GM10847 (cell line): ENCODE measurements around the gene TBC1D22A.

Source experiments
- POLR2A ChIP-seq: IDR thresholded peaks from 2 replicates; pipeline ENCODE4 v1.6.1; 2011; ENCODE audit not compliant: insufficient read length; ENCODE audit errors: extremely low read depth

The TBC1D22A gene

GRCh38 chr22:47144791-47145425 is 382.5 kb downstream of the TBC1D22A start:
- no peak for TF ChIP-seq POLR2A

GRCh38 chr22:47145883-47146282 is 383.4 kb downstream of the TBC1D22A start:
- no peak for TF ChIP-seq POLR2A

DNA sequence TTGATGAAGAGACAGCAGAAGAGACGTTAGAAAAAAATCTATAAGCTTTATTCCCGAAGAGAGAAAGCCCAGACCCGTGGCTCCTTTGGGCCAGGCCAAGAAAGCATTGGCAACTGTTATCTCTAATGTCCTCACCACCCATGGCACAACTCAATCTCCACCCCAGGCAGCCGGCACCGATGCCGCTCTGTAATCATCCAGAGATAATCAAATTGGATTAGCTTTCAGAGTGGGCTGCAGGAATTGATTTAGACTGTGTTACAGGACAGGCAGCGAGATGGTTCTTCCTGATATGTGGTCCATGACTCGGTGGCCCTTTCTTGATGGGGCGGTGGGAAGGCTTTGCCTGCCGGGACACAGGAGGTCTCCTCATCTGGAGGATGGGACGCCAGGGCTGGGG is 383.9 kb downstream of the TBC1D22A start:
- TF ChIP-seq POLR2A, result no peak

- TF ChIP-seq POLR2A, result no peak
Measured at GRCh38 chr22:47146941-47147340, 384.5 kb downstream of the TBC1D22A start.

DNA sequence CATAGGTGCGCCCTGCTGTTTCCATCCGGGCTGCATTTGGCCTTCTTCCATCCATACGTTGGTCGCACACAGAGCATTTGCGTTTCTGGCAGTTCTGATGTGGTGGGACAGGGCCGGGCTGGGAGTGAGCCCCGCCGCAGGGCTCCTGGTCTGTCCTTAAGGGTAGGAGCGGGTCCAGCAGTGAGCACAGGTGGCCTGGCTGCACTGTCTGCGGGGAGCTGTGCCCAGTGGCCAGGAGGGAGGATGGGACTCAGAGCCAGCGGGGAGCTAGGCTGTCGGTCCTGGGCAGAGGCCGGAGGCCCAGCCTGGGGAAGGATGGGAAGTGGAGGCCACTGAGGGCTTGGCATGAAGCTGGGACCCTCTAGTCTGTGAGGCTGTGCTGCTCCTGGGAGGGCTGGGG is 385.1 kb downstream of the TBC1D22A start:
- TF ChIP-seq POLR2A, result no peak

DNA sequence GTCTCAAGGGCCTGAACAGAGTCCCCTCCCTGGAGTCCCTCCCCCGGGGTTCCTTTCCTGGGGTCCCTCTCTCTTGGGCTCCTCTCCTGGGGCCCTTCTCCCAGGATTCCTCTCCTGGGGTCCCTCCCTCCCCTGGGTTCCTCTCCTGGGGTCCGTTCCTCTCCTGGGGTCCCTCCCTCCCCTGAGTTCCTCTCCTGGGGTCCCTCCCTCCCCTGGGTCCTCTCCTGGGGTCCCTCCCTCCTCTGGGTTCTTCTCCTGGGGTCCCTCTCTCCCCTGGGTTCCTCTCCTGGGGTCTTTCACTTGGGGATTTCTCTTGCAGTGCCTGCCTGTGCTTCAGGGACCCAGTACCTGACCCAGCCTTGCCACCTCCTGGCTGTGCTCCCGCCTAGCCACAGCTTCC is 386.1 kb downstream of the TBC1D22A start:
- TF ChIP-seq POLR2A, result no peak

GRCh38 chr22:47148956-47149728 is 386.7 kb downstream of the TBC1D22A start:
- TF ChIP-seq POLR2A, result no peak

GRCh38 chr22:47149976-47150375 is 387.5 kb downstream of the TBC1D22A start:
- no peak for TF ChIP-seq POLR2A

- no peak for TF ChIP-seq POLR2A
Measured at GRCh38 chr22:47150426-47150825, 388.0 kb downstream of the TBC1D22A start.

- TF ChIP-seq POLR2A, result no peak
Measured at GRCh38 chr22:47151064-47151463, 388.6 kb downstream of the TBC1D22A start.

GRCh38 chr22:47151490-47151889 is 389.0 kb downstream of the TBC1D22A start:
- TF ChIP-seq POLR2A, result no peak

DNA sequence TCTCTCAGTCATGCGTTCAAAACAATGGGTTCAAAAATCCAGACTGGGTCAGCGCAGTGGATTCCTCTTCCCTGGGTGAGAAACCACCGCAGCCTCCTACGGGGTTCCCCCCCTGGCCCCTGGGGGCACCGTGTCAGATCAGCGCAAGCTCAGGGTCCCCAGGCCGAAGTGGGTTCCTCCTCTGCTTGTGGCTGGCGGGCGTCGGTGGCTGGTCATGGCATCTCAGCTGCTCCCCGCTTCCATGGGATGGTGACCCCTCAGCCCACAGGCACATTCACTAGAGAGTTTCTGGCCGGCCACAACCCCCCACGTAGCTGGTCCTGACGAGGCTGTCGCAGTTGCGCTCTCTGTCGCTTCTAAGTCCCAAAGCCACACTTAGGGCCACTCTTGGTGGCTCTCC is 389.8 kb downstream of the TBC1D22A start:
- TF ChIP-seq POLR2A, result no peak

DNA sequence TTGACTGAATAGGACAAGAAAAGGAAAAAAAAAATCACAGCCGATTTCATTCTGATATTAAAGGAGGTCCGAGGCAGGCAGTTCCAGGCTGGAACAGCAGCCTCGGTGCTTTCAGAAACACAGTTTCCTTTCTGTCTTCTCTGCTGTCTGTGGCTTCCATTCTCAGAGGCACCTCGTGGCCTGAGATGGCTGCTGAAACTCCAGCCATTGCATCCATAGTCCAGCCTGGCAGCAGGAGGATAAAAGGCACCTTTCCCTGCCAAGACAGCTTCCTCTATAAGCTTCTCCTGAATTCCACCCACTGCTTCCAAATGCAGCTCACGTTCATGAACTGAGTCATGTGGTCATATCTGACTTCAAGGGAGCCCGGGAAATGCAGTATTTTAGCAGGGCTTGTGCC is 390.5 kb downstream of the TBC1D22A start:
- no peak for TF ChIP-seq POLR2A

DNA sequence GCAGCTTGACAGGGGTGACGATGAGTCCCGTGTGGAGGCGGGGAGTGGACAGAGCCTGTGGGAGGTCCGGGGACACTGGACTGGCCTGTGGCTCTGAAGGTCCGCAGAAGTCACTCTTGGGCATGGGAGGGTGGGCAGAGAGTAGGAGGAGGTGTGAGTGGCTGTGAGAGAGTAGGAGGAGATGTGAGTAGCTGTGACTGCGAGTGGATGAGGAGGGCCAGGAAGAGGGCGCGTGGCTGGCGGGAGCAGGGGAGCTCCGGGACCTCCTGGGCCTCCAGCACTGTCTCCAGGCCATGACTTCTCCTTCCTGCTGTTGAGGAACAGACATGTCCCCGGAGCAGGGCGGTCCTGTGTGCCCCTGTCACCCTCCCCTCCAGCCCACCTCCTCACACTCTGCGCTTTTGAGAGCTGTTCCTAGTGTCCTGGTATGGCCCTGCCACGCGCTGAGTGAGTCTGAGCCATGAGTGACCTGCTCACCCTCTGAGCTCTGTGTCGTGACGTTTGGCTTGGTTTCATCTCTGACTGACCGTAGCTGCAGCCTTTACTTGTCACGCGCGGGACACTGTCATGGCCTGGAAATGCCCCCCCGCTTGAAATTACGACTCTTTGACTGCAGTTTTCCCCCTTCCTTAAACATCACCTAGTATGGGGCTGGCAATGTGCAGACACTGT is 391.5 kb downstream of the TBC1D22A start:
- TF ChIP-seq POLR2A, result no peak

DNA sequence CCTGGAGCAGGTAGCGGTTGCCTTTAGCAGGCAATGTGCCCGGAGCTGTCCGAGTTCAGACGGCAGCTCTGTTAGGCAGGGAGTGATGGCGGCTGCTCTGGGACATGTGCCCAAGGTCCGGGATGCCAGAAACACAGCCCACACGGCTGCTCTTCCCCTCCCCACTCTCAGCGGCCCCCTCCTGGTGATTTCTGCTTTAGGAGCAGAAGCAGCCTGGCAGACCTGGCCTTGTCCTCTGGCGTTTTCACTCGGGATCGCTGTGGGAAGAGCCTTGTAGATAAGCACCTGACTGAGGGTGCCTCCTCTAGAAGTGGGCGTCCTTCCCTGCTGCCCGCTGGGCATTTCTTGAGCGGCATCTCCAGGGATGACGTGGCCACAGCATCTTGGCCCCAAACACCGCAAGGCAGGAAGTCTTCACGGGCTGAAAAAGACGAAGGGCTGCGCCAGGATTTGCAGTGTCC is 392.2 kb downstream of the TBC1D22A start:
- TF ChIP-seq POLR2A, result no peak
